RWPE2 (cell line): ENCODE results near the gene FAM78B.
A peak's percentile ranks its signal among the peaks of the same experiment; 100 is the strongest.

Source experiments
- ATAC-seq: fragments of 200-7000 bp; cut with Tn5 transposase; 3 replicates; pipeline ENCODE4 v1.9.1; 2021; ENCODE audit warnings: low read depth
- DNase-seq: peaks from one replicate; pipeline ENCODE4 v3.0.0-alpha.2; 2020; ENCODE audit warnings: low spot score
- H3K27ac ChIP-seq: fragments of 450-650 bp; 2 replicates; pipeline ENCODE4 v1.5.1; 2017; ENCODE audit warnings: mild to moderate bottlenecking; ENCODE audit not compliant: poor library complexity, severe bottlenecking
- H3K27me3 ChIP-seq: fragments of 250-450 bp; sonication (Bioruptor Pico); 2 replicates; pipeline ENCODE4 v1.5.1; 2021; ENCODE audit warnings: mild to moderate bottlenecking, moderate library complexity; ENCODE audit not compliant: insufficient read depth, poor library complexity, severe bottlenecking
- H3K36me3 ChIP-seq: fragments of 250-450 bp; sonication (Bioruptor Pico); 2 replicates; pipeline ENCODE4 v1.5.1; 2020; ENCODE audit warnings: low read depth, mild to moderate bottlenecking, moderate library complexity
- H3K4me1 ChIP-seq: fragments of 250-450 bp; sonication (Bioruptor Pico); 2 replicates; pipeline ENCODE4 v1.5.1; 2021; ENCODE audit warnings: mild to moderate bottlenecking, moderate library complexity; ENCODE audit not compliant: insufficient read depth, poor library complexity, severe bottlenecking
- H3K4me3 ChIP-seq: fragments of 250-450 bp; sonication (Bioruptor Pico); 2 replicates; pipeline ENCODE4 v1.5.1; 2021; ENCODE audit warnings: mild to moderate bottlenecking, moderate library complexity; ENCODE audit not compliant: severe bottlenecking
- H3K9me3 ChIP-seq: fragments of 250-450 bp; sonication (Bioruptor Pico); 2 replicates; pipeline ENCODE4 v1.5.1; 2021; ENCODE audit warnings: mild to moderate bottlenecking, moderate library complexity; ENCODE audit not compliant: severe bottlenecking
- CTCF ChIP-seq: fragments of 450-650 bp; IDR thresholded peaks from one replicate; pipeline ENCODE4 v1.5.1; 2017; ENCODE audit warnings: mild to moderate bottlenecking, moderate library complexity; ENCODE audit not compliant: poor library complexity, severe bottlenecking

Gene FAM78B

GRCh38 chr1:166193057-166193698, 26.4 kb upstream of the FAM78B start:
- H3K9me3 ChIP-seq: no peaks in the 10 kb centered on the region
- ATAC-seq (no peak), DNase-seq (no peak)
- H3K27ac ChIP-seq: no peak overlapping the region
- no peaks in the 10 kb centered on the region for H3K27me3 ChIP-seq
- TF ChIP-seq CTCF: no peak
- no peaks in the 10 kb centered on the region for H3K36me3 ChIP-seq
- H3K4me3 ChIP-seq: no peak overlapping the region
- H3K4me1 ChIP-seq: no peaks in the 10 kb centered on the region

- ATAC-seq (no peak), DNase-seq (no peak)
- Histone ChIP-seq H3K4me1 (no peaks in the 10 kb centered on the region), H3K36me3 (no peaks in the 10 kb centered on the region), H3K27ac (no peak overlapping the region), H3K27me3 (no peaks in the 10 kb centered on the region), H3K4me3 (no peak overlapping the region), H3K9me3 (no peaks in the 10 kb centered on the region)
- no peak for TF ChIP-seq CTCF
These were observed 23.6 kb upstream of the FAM78B start for GRCh38 chr1:166190400-166190799.

- no peak for DNase-seq
- H3K4me1 ChIP-seq: peaks cover 3% of the 10 kb centered on the region
- no peaks in the 10 kb centered on the region for H3K9me3 ChIP-seq
- H3K27me3 ChIP-seq: no peaks in the 10 kb centered on the region
- ATAC-seq: no peak
- H3K27ac ChIP-seq: no peak overlapping the region
- H3K4me3 ChIP-seq: no peak overlapping the region
- no peaks in the 10 kb centered on the region for H3K36me3 ChIP-seq
- TF ChIP-seq CTCF: no peak
These were observed 22.3 kb upstream of the FAM78B start for GRCh38 chr1:166189126-166189525.

GRCh38 chr1:166185526-166185925, 18.7 kb upstream of the FAM78B start:
- H3K27ac ChIP-seq: no peak overlapping the region
- H3K9me3 ChIP-seq: no peaks in the 10 kb centered on the region
- TF ChIP-seq CTCF: no peak
- H3K36me3 ChIP-seq: no peaks in the 10 kb centered on the region
- H3K4me3 ChIP-seq: no peak overlapping the region
- ATAC-seq (no peak), DNase-seq (no peak)
- H3K4me1 ChIP-seq: peaks cover 3% of the 10 kb centered on the region
- no peaks in the 10 kb centered on the region for H3K27me3 ChIP-seq

- Histone ChIP-seq H3K4me1 (peaks cover 3% of the 10 kb centered on the region), H3K27me3 (no peaks in the 10 kb centered on the region), H3K9me3 (no peaks in the 10 kb centered on the region), H3K4me3 (no peak overlapping the region), H3K27ac (no peak overlapping the region), H3K36me3 (no peaks in the 10 kb centered on the region)
- TF ChIP-seq CTCF: no peak
- DNase-seq: no peak
- peak; percentile 99 for ATAC-seq
These were observed 18.1 kb upstream of the FAM78B start for GRCh38 chr1:166184897-166185296.
